Stimulated activated CD4-positive, alpha-beta T cell treated with anti-CD3 and anti-CD28 coated beads, Interleukin-4, amount 100 ng/mL, for 24 hours (primary cell): ENCODE measurements around the gene WDR62.

Experiments
- DNase-seq: peaks from one replicate; pipeline ENCODE4 v3.0.0-alpha.2; 2020

The WDR62 gene

GRCh38 chr19:36082916-36083315 lies 28.2 kb downstream of the WDR62 start:
- no peak for DNase-seq

GRCh38 chr19:36084231-36085009 lies 29.7 kb downstream of the WDR62 start:
- no peak for DNase-seq

- DNase-seq: no peak
Measured at GRCh38 chr19:36086326-36086725, 31.6 kb downstream of the WDR62 start.

- DNase-seq: no peak
Measured at GRCh38 chr19:36089847-36090246, 35.1 kb downstream of the WDR62 start.

DNA sequence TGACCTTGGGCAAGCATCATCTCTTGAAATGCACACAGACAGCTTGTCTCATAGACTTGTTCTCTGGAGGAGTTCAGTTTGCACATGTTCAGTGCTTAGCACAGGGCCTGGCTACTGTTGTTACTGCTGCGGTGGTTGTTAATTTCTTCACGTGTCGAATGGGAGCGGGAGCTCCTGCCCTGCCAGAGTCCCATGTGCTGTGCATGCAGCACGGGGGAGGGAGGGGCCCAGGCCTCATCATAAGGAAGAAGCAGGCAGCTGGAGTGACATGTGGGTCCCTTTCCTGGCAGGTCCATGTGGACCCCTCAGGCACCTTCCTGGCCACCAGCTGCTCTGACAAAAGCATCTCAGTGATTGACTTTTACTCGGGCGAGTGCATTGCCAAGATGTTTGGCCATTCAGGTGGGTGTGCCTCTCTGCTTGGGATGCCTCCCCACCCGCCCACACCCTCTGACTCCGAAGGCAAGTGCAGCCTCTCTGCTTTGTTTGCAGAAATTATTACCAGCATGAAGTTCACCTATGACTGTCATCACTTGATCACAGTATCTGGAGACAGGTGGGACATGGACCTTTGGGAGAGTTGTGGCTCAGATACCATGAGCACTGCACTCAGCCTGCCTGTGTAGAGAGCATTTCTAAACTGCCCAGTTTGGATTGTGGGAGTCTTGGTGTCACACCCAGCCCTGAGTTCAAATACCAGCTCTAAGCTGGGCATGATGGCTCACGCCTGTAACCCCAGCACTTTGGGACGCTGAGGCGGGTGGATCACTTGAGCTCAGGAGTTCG lies 36.4 kb downstream of the WDR62 start:
- no peak for DNase-seq

- no peak for DNase-seq
Measured at GRCh38 chr19:36092566-36092965, 37.9 kb downstream of the WDR62 start.

- DNase-seq: no peak
Measured at GRCh38 chr19:36093146-36093662, 38.5 kb downstream of the WDR62 start.

- no peak for DNase-seq
Measured at GRCh38 chr19:36093687-36094086, 39.0 kb downstream of the WDR62 start.

GRCh38 chr19:36097036-36097435 lies 42.3 kb downstream of the WDR62 start:
- no peak for DNase-seq

DNA sequence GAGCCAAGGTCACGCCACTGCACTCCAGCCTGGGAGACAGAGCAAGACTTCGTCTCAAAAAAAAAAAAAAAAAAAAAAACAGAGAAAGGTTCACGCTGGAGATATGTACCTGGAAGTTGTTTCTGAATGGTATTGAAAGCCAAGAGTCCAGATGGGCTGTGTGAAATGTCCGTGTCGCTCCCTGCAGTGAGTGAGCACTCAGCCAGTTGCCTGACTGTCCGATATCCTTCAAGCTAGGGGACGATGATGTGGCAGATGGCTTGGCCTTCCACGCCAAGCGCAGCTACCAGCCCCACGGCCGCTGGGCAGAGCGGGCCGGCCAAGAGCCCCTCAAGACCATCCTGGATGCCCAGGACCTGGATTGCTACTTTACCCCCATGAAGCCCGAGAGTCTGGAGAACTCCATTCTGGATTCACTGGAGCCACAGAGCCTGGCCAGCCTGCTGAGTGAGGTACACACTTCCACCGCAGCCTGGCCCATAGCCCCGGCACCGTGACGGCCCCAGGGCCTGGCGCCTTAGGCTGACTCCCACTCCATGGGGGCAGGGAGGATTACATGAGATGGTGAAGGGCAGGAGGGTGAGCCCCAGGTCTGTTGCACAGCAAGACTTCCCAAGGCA lies 44.6 kb downstream of the WDR62 start:
- no peak for DNase-seq

GRCh38 chr19:36100476-36100875 lies 45.8 kb downstream of the WDR62 start:
- no peak for DNase-seq

DNA sequence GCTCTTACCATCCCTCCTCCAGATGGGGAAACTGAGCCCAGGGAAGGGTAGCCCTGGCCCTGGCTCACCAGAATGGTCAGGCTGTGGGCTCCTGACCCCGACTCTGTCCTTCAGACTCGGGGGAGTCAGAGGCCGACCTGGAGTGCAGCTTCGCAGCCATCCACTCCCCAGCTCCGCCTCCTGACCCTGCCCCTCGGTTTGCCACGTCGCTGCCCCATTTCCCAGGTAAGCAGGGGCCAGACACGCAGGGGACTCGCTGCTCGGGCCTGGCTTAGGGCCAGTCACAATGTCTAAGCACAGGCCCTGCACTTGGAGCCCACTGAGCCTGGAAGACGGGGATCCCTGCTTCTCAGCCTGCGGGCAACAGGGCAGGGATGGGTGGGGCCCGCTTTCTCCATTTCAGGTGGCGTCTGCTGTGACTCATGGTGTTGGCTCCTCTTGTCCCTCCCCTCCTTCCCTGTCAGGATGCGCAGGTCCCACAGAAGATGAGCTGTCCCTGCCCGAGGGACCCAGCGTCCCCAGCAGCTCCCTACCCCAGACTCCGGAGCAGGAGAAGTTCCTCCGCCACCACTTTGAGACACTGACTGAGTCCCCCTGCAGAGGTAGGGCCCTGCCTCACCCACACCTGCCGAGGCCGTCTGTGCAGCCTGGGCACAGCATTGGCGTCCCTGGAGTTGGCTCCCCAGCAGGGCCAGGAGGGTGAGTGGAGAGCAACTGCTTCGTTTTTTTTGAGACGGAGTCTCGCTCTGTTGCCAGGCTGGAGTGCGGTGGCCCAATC lies 47.0 kb downstream of the WDR62 start:
- DNase-seq: no peak

GRCh38 chr19:36103040-36103626 lies 48.4 kb downstream of the WDR62 start:
- no peak for DNase-seq

GRCh38 chr19:36103842-36104552 lies 49.3 kb downstream of the WDR62 start:
- DNase-seq: no peak

- DNase-seq: no peak
Measured at GRCh38 chr19:36106441-36106840, 51.7 kb downstream of the WDR62 start.

DNA sequence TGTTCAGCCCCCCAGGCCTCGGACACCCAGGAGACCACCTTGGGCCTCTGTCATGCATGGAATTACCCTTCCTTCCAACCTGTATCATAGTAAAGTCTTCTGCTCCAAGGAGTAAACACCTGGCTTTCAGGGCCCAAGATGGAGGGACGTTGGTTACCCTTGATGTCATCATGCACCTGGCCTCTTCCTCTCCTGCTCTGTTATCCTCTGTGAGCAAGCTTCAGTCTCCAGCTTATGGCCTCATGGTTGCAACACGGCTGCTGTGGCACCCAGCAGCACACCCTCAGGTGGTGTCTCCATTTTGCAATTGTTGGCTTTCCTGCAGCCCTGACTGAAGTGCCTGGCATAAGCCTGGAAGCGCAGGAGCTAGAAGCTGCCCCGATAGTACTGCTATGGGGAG lies 52.3 kb downstream of the WDR62 start:
- no peak for DNase-seq

DNA sequence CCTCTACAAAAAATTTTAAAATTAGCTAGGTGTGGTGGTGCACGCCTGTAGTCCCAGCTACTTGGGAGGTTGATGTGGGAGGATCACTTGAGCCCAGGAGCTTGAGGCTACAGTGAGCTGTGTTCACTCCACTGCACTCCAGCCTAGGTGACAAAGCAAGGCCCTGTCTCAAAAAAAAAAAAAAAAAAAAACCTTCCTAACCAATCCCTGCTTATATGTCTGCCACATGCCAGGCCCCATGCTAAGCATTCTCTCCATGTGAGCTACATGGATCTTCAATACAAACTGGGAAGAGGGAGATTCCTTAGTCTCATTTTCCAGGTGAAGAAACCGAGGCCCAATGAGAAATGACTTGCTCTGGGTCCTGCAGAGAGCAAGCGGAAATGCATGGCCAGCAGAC lies 54.0 kb downstream of the WDR62 start:
- DNase-seq: no peak

DNA sequence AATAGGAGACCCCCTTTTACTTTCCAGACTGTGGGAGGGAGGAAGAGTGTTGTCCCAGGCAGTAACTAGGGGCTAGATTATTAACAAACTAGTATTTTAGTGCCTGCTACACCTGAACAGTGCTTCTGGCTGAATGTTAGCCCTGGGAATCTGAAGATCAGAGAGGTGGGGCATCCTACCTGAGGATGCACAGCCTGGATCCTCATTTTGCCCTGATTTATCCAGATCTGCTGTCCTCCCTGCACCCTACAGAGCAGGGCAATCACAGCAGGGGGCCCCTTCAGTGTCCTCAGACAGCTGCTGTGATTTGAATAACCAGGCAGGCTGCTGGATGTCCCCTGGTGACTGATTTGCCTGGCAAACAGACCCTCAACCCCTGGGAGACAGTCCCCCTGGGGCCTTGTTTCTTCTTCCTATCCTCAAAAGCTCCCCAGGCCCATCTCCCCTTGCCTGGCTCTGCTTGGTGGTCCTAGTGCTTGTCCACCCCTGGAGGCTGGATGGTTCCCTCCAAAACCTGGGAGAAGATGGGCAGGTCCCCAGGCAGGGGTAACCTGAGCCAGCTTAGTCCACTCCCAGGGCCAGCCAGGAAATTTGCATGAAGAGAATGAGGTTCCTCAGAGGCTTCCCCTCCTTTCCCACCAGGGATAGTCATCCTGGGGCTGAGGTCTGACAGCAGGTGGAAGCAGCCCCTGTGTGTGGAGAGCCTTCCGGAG lies 55.9 kb downstream of the WDR62 start, which contains the start of gene OVOL3:
TSS of gene OVOL3 (plus strand) at position 657 of the 713 bp plus-strand sequence. CDS start 60 bp downstream, outside the sequence.
- DNase-seq: no peak

- DNase-seq: no peak
Measured at GRCh38 chr19:36111200-36111539, 56.5 kb downstream of the WDR62 start.

DNA sequence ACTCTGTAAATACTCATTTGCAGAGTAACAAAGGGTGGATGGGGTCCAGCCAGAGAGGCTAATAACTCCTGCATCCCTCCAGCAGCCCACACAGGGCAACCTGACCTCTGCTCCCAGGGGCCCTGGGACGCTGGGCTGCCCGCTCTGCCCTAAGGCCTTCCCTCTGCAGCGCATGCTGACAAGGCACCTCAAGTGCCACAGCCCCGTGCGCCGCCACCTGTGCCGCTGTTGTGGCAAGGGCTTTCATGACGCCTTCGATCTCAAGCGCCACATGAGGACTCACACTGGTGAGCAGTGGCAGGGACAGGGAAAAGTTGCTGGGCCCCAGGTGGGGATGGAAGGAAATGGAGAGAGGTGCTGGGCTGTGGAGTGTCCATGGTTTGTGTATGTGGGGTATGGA lies 58.0 kb downstream of the WDR62 start:
- DNase-seq: no peak

DNA sequence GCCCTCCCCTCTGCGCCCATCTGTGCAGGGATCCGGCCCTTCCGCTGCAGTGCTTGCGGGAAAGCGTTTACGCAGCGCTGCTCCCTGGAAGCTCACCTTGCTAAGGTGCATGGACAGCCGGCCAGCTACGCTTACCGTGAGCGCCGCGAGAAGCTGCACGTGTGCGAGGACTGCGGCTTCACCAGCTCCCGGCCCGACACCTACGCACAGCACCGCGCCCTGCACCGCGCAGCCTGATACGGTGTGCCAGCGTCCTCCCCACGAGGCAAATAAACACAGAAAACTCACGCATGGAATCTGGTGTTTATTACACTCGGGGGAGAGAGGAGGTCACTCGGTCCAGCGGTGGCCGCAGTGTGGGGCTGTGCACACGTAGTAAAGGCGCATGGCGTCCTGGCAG lies 58.7 kb downstream of the WDR62 start:
- no peak for DNase-seq
